IMR-90 (cell line): ENCODE results near the gene NRXN2. TPM values are rescaled to one million over a fixed set of nuclear protein-coding genes. Genes with fewer than 3 reads are reported as not detected.

ENCODE experiments used
- ATAC-seq: fragments of 200-7000 bp; cut with Tn5 transposase; 2 replicates; pipeline ENCODE4 v1.9.1; 2020; ENCODE audit warnings: low read depth, mild to moderate bottlenecking, moderate library complexity
- BruUV-seq: library from RNA; stranded (reverse); fragments of 400-500 nt; replicated peaks from 2 replicates; lab custom pipeline; 2021; lab: Mats Ljungman, UMichigan
- CTCF ChIA-PET: fragments of 300-600 bp; formaldehyde crosslinking; extraction: SDS; loops from one replicate; lab custom pipeline; 2021; ENCODE audit warnings: antibody characterized with exemption; lab: Yijun Ruan, JAX
- POLR2A ChIA-PET: fragments of 300-600 bp; sonication (Branson Sonifier 250); formaldehyde crosslinking; loops from one replicate; lab custom pipeline; 2022; ENCODE audit warnings: antibody characterized with exemption; ENCODE audit not compliant: unreplicated experiment; lab: Charles Lee
- DNase-seq: peaks from one replicate; pipeline ENCODE4 v3.0.0; 2013
- H2AFZ ChIP-seq: replicated peaks from 2 replicates; pipeline ENCODE3; 2013; ENCODE audit warnings: low read length, mild to moderate bottlenecking; ENCODE audit not compliant: poor library complexity
- H2AK5ac ChIP-seq: 2 replicates; pipeline ENCODE4 v1.6.1; 2013; ENCODE audit warnings: low read depth, low read length, inconsistent platforms
- H2AK9ac ChIP-seq: replicated peaks from 2 replicates; pipeline ENCODE3; 2013; ENCODE audit warnings: mild to moderate bottlenecking, low read depth, low read length, moderate library complexity; ENCODE audit not compliant: poor library complexity
- H2BK120ac ChIP-seq: 2 replicates; pipeline ENCODE4 v1.6.1; 2013; ENCODE audit warnings: low read depth, low read length, inconsistent platforms
- H2BK15ac ChIP-seq: 3 replicates; pipeline ENCODE4 v1.6.1; 2013; ENCODE audit warnings: low read depth, low read length, inconsistent platforms
- H2BK20ac ChIP-seq: 2 replicates; pipeline ENCODE4 v1.6.1; 2013; ENCODE audit warnings: low read depth, mild to moderate bottlenecking, inconsistent platforms, low read length, moderate library complexity
- H2BK5ac ChIP-seq: 2 replicates; pipeline ENCODE4 v1.6.1; 2013; ENCODE audit warnings: mild to moderate bottlenecking, low read depth, low read length, inconsistent platforms; ENCODE audit not compliant: poor library complexity, severe bottlenecking
- H3K14ac ChIP-seq: replicated peaks from 2 replicates; pipeline ENCODE4 v1.6.1; 2013; ENCODE audit warnings: low read depth, low read length, inconsistent platforms
- H3K18ac ChIP-seq: 2 replicates; pipeline ENCODE4 v1.6.1; 2013; ENCODE audit warnings: low read depth, low read length, control low read depth
- H3K23ac ChIP-seq: 2 replicates; pipeline ENCODE4 v1.6.1; 2013; ENCODE audit warnings: low read depth, low read length, inconsistent platforms
- H3K27ac ChIP-seq: 2 replicates; pipeline ENCODE4 v1.5.1; 2013; ENCODE audit warnings: mild to moderate bottlenecking, control low read depth, low read length; ENCODE audit not compliant: insufficient read depth
- H3K27me3 ChIP-seq: 2 replicates; pipeline ENCODE4 v1.6.1; 2013; ENCODE audit warnings: low read length; ENCODE audit not compliant: control insufficient read depth, insufficient read depth
- H3K36me3 ChIP-seq: 2 replicates; pipeline ENCODE4 v1.6.1; 2013; ENCODE audit warnings: low read length, mixed read lengths; ENCODE audit not compliant: control insufficient read depth, insufficient read depth
- H3K4ac ChIP-seq: 2 replicates; pipeline ENCODE4 v1.6.1; 2013; ENCODE audit warnings: low read depth, low read length, inconsistent platforms
- H3K4me1 ChIP-seq: 2 replicates; pipeline ENCODE4 v1.6.1; 2013; ENCODE audit warnings: low read length, mixed read lengths; ENCODE audit not compliant: control insufficient read depth, insufficient read depth
- H3K4me2 ChIP-seq: 2 replicates; pipeline ENCODE4 v1.6.1; 2013; ENCODE audit warnings: low read depth, mild to moderate bottlenecking, control low read depth, low read length, moderate library complexity
- H3K4me3 ChIP-seq: 2 replicates; pipeline ENCODE4 v1.5.1; 2013; ENCODE audit warnings: low read depth, mild to moderate bottlenecking, control low read depth, low read length, moderate library complexity; ENCODE audit not compliant: insufficient read depth
- H3K56ac ChIP-seq: 2 replicates; pipeline ENCODE4 v1.6.1; 2013; ENCODE audit warnings: low read length, inconsistent platforms; ENCODE audit not compliant: insufficient read depth; ENCODE audit errors: extremely low read depth
- H3K79me1 ChIP-seq, 2 experiments: 2 replicates each; pipeline ENCODE4 v1.6.1; 2013; ENCODE audit warnings: low read length in 2 of 2, inconsistent platforms in 1 of 2, low read depth in 1 of 2
- H3K9ac ChIP-seq: 2 replicates; pipeline ENCODE4 v1.6.1; 2013; ENCODE audit warnings: low read depth, low read length, control low read depth
- H3K9me1 ChIP-seq: 2 replicates; pipeline ENCODE4 v1.6.1; 2013; ENCODE audit warnings: low read length, inconsistent platforms; ENCODE audit not compliant: insufficient read depth
- H3K9me3 ChIP-seq: 2 replicates; pipeline ENCODE4 v1.6.1; 2013; ENCODE audit warnings: low read length; ENCODE audit not compliant: control insufficient read depth, insufficient read depth
- H4K20me1 ChIP-seq: 2 replicates; pipeline ENCODE4 v1.6.1; 2013; ENCODE audit warnings: low read length, inconsistent platforms; ENCODE audit not compliant: insufficient read depth
- H4K5ac ChIP-seq: 2 replicates; pipeline ENCODE4 v1.6.1; 2013; ENCODE audit warnings: mild to moderate bottlenecking, low read depth, low read length, control low read depth
- H4K8ac ChIP-seq, 2 experiments: 2 replicates each; pipeline ENCODE4 v1.6.1; 2013; ENCODE audit warnings: low read depth in 2 of 2, low read length in 2 of 2, control low read depth in 1 of 2, inconsistent platforms in 1 of 2
- H4K91ac ChIP-seq: 2 replicates; pipeline ENCODE4 v1.6.1; 2013; ENCODE audit warnings: low read depth, low read length, inconsistent platforms; ENCODE audit not compliant: insufficient read depth
- RCOR1 ChIP-seq: IDR thresholded peaks from 2 replicates; pipeline ENCODE4 v1.6.1; 2012; ENCODE audit warnings: mild to moderate bottlenecking, low read length, improper control_type of control experiment; ENCODE audit not compliant: insufficient replicate concordance
- RFX5 ChIP-seq: IDR thresholded peaks from 2 replicates; pipeline ENCODE4 v1.8.0; 2012; ENCODE audit warnings: low read depth, mild to moderate bottlenecking, low read length, moderate library complexity
- WGBS, 2 experiments: methylation state at CpG; one replicate each; pipeline versions ENCODE4 v1.1.5 to v1.1.7; 2013; ENCODE audit warnings: missing lambda C conversion rate in 2 of 2; ENCODE audit not compliant: insufficient read length in 1 of 2; ENCODE audit errors: extremely low coverage in 2 of 2; 5-methylcytosine and 5-hydroxymethylcytosine counted together
- dilution Hi-C: fragments of 300-500 bp; cut with HindIII; formaldehyde crosslinking; loops from one replicate; pipeline ENCODE4 v1.14.3; 2018; ENCODE audit warnings: low sequenced_read_pairs; ENCODE audit not compliant: unreplicated experiment
- in situ Hi-C: fragments of 300-500 bp; cut with MboI; formaldehyde crosslinking; loops from 3 replicates; pipeline ENCODE4 v1.14.3; 2019; ENCODE audit warnings: low sequenced_read_pairs, inconsistent platforms, mixed read lengths
- intact Hi-C: fragments of 100-400 bp; cut with micrococcal nuclease; formaldehyde crosslinking; loops from 2 replicates; pipeline ENCODE4 v1.10.0; 2022
- polyA plus RNA-seq, 3 experiments: library from polyadenylated mRNA; depleted of rRNA; stranded (reverse); fragments of >200 nt; gene quantifications; 2 replicates each; pipeline ENCODE4 v1.2.3, GENCODE V29; 2012; ENCODE audit warnings: low replicate concordance in 1 of 3
- total RNA-seq: library from RNA; depleted of rRNA; stranded (reverse); fragments of >200 nt; gene quantifications from 2 replicates; pipeline ENCODE4 v1.2.3, GENCODE V29; 2012

Gene NRXN2
- total and polyA plus RNA-seq, 2 of the 4 experiments (the other 2 are of a cell fraction): 0.18 to 0.22 TPM

DNA sequence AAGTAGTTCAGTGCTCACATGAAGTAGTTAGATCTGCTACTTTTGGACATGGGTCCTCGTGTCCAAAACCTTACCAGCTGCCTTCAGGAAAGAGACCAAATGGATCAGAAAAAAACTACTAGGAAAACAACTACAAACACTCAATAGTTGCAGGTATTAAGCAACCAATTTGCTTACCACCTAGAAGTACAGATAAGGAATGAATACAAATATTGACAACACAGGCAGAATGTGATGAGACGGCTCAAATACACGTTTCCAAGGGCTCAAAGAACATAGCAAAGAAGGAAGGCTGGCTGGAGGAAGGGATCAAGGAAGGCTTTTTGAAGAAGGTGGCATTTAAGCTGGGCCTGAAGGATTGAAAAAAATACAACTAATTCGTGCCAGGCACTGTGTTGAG lies 41.8 kb downstream of the NRXN2 start:
- no peak overlapping the region for H2BK120ac ChIP-seq
- intact Hi-C loops: no loop called here
- in situ Hi-C loops: no loop called here

More for the DNA sequence above, 41.8 kb downstream of the NRXN2 start:
- no peak overlapping the region for H3K23ac ChIP-seq
- dilution Hi-C loops: no loop called here
- no peak overlapping the region for H3K9ac ChIP-seq
- no peak overlapping the region for H2BK15ac ChIP-seq
- H3K4ac ChIP-seq: no peak overlapping the region
- ChIA-PET POLR2A (no interaction called here), CTCF (no interaction called here)
- H3K4me3 ChIP-seq: no peak overlapping the region
- H3K14ac ChIP-seq: no peak overlapping the region
- H4K5ac ChIP-seq: no peak overlapping the region
- no peaks in the 10 kb centered on the region for H3K36me3 ChIP-seq
- TF ChIP-seq RCOR1: no peak
- no peak for TF ChIP-seq RFX5
- no peak overlapping the region for H3K4me2 ChIP-seq
- H2AK9ac ChIP-seq: no peak overlapping the region
- H2AK5ac ChIP-seq: no peak overlapping the region
- DNase-seq (no peak), ATAC-seq (no peak)
- H4K91ac ChIP-seq: no peak overlapping the region
- no peak overlapping the region for H3K27ac ChIP-seq
- no peak overlapping the region for H2BK5ac ChIP-seq
- H2BK20ac ChIP-seq: no peak overlapping the region
- H3K56ac ChIP-seq: no peak overlapping the region
- no peaks in the 10 kb centered on the region for H4K20me1 ChIP-seq
- H3K18ac ChIP-seq: no peak overlapping the region
- H2AFZ ChIP-seq: no peak overlapping the region
- no TSS peak for BruUV-seq
- no peaks in the 10 kb centered on the region for H3K9me1 ChIP-seq
- H3K27me3 ChIP-seq: peaks cover 70% of the 10 kb centered on the region
- H3K4me1 ChIP-seq: no peaks in the 10 kb centered on the region
- H3K9me3 ChIP-seq: peaks cover 5% of the 10 kb centered on the region; the same call in 1 of the 2 replicates
- no peak overlapping the region for H4K8ac ChIP-seq
- no CpG with 5 or more reads among the region's 4 CpGs for WGBS, 2 experiments
- no peaks in the 10 kb centered on the region for H3K79me1 ChIP-seq
